OCI-LY7 (cell line): ENCODE data around the gene CD163. TPM values are rescaled to one million over a fixed set of nuclear protein-coding genes. Genes with fewer than 3 reads are reported as not detected.

Source experiments
- BruUV-seq: library from RNA; stranded (reverse); fragments of 400-500 nt; replicated peaks from 2 replicates; lab custom pipeline; 2021; lab: Mats Ljungman, UMichigan
- CTCF ChIA-PET: fragments of 300-600 bp; sonication (Branson Sonifier 250); formaldehyde crosslinking; loops from one replicate; lab custom pipeline; 2022; ENCODE audit warnings: antibody characterized with exemption; ENCODE audit not compliant: unreplicated experiment; lab: Charles Lee
- POLR2A ChIA-PET: fragments of 300-600 bp; sonication (Branson Sonifier 250); formaldehyde crosslinking; loops from one replicate; lab custom pipeline; 2022; ENCODE audit warnings: antibody characterized with exemption; lab: Charles Lee
- DNase-seq: peaks from one replicate; pipeline ENCODE4 v3.0.0-alpha.2; 2015; ENCODE audit warnings: low spot score
- H2AFZ ChIP-seq: fragments of 200-600 bp; sonication (generic), shearing (Covaris generic); 2 replicates; pipeline ENCODE4 v1.6.1; 2014; ENCODE audit warnings: mild to moderate bottlenecking, antibody characterized with exemption, low read length, moderate library complexity
- H3K27ac ChIP-seq: fragments of 200-600 bp; sonication (generic); 2 replicates; pipeline ENCODE4 v1.5.1; 2014; ENCODE audit warnings: mixed run types, low read depth, mild to moderate bottlenecking, moderate library complexity, low read length, inconsistent platforms; ENCODE audit not compliant: poor library complexity, severe bottlenecking
- H3K36me3 ChIP-seq: fragments of 200-600 bp; sonication (generic); 2 replicates; pipeline ENCODE4 v1.6.1; 2014; ENCODE audit warnings: mild to moderate bottlenecking, antibody characterized with exemption, low read length, moderate library complexity, mixed read lengths; ENCODE audit not compliant: insufficient read depth
- H3K4me1 ChIP-seq: fragments of 200-600 bp; sonication (generic); 2 replicates; pipeline ENCODE4 v1.5.1; 2014; ENCODE audit warnings: mild to moderate bottlenecking, low read length; ENCODE audit not compliant: insufficient read depth, poor library complexity, severe bottlenecking
- H3K4me2 ChIP-seq: fragments of 200-600 bp; sonication (generic); 2 replicates; pipeline ENCODE4 v1.6.1; 2014; ENCODE audit warnings: mild to moderate bottlenecking, low read length
- H3K4me3 ChIP-seq: fragments of 200-600 bp; sonication (generic); 2 replicates; pipeline ENCODE4 v1.5.1; 2014; ENCODE audit warnings: mild to moderate bottlenecking, low read depth, low read length; ENCODE audit not compliant: poor library complexity, severe bottlenecking
- H3K79me2 ChIP-seq: fragments of 200-600 bp; sonication (generic); 2 replicates; pipeline ENCODE4 v1.6.1; 2016; ENCODE audit warnings: low read depth, mild to moderate bottlenecking, low read length, moderate library complexity, mixed read lengths; ENCODE audit not compliant: insufficient read depth
- H3K9me2 ChIP-seq: fragments of 200-600 bp; sonication (generic); 2 replicates; pipeline ENCODE4 v1.6.1; 2016; ENCODE audit warnings: mild to moderate bottlenecking, low read length, mixed read lengths; ENCODE audit not compliant: insufficient read depth
- H3K9me3 ChIP-seq: fragments of 200-600 bp; sonication (generic); 2 replicates; pipeline ENCODE4 v1.6.1; 2014; ENCODE audit warnings: mild to moderate bottlenecking, mixed run types, low read length, mixed read lengths
- H4K20me1 ChIP-seq: fragments of 200-600 bp; sonication (generic); 2 replicates; pipeline ENCODE4 v1.6.1; 2014; ENCODE audit warnings: mild to moderate bottlenecking, antibody characterized with exemption, low read length, moderate library complexity, mixed read lengths; ENCODE audit not compliant: insufficient read depth
- EZH2phosphoT487 ChIP-seq: fragments of 200-600 bp; sonication (generic); IDR thresholded peaks from 2 replicates; pipeline ENCODE4 v1.6.1; 2018; ENCODE audit warnings: low read depth, borderline replicate concordance, mild to moderate bottlenecking, mixed run types, antibody characterized with exemption, low read length, moderate library complexity, mixed read lengths
- intact Hi-C: fragments of 100-400 bp; cut with micrococcal nuclease; formaldehyde crosslinking; loops from one replicate; pipeline ENCODE4 v1.10.0; 2022; ENCODE audit not compliant: unreplicated experiment
- total RNA-seq, 2 experiments: library from RNA; depleted of rRNA in 1 of 2; stranded (reverse); fragments of >200 nt in 1 of 2; shearing (Covaris generic) in 1 of 2; gene quantifications; 2 replicates each; pipeline ENCODE4 v1.2.3, GENCODE V29; 2014 to 2022
- TF ChIP-seq, protein P1 (sequence below): fragments of 200-600 bp; sonication (generic); conservative IDR thresholded peaks from 2 replicates; pipeline ENCODE4 v1.5.1; 2014; ENCODE audit warnings: mild to moderate bottlenecking, antibody characterized with exemption, low read length, moderate library complexity, mixed read lengths

CD163 gene
- total RNA-seq, 2 experiments from 2014 or later: not detected

DNA sequence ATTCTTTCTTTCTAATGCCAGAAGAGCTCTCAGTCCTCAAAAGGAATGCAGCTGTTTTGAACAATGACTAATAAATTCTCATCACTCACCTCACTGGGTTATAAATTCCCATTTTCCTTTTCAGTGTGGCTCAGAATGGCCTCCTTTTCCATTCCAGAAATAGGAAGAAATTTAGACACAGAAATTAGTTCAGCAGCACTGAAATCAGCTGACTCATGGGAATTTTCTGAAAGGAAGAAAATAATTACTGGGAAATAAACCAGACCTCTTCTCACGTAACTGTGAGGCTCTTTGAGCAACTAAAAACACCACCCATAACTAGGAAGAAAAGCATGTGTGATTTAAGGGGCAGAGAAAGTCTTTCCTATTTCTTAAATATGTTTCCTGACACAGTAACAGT is 23.8 kb downstream of the CD163 start:
- Histone ChIP-seq H3K36me3 (no peaks in the 10 kb centered on the region), H3K9me3 (no peaks in the 10 kb centered on the region), H3K27ac (no peak overlapping the region), H4K20me1 (no peaks in the 10 kb centered on the region), H3K4me2 (no peak overlapping the region), H3K4me1 (no peaks in the 10 kb centered on the region), H3K79me2 (no peaks in the 10 kb centered on the region), H2AFZ (no peak overlapping the region), H3K4me3 (no peak overlapping the region), H3K9me2 (no peaks in the 10 kb centered on the region)
- ChIA-PET POLR2A (no interaction called here), CTCF (no interaction called here)
- intact Hi-C loops: no loop called here
- DNase-seq: no peak
- BruUV-seq: no TSS peak
- TF ChIP-seq, protein P1, sequence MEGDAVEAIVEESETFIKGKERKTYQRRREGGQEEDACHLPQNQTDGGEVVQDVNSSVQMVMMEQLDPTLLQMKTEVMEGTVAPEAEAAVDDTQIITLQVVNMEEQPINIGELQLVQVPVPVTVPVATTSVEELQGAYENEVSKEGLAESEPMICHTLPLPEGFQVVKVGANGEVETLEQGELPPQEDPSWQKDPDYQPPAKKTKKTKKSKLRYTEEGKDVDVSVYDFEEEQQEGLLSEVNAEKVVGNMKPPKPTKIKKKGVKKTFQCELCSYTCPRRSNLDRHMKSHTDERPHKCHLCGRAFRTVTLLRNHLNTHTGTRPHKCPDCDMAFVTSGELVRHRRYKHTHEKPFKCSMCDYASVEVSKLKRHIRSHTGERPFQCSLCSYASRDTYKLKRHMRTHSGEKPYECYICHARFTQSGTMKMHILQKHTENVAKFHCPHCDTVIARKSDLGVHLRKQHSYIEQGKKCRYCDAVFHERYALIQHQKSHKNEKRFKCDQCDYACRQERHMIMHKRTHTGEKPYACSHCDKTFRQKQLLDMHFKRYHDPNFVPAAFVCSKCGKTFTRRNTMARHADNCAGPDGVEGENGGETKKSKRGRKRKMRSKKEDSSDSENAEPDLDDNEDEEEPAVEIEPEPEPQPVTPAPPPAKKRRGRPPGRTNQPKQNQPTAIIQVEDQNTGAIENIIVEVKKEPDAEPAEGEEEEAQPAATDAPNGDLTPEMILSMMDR: no peak
- no peak for TF ChIP-seq EZH2phosphoT487

DNA sequence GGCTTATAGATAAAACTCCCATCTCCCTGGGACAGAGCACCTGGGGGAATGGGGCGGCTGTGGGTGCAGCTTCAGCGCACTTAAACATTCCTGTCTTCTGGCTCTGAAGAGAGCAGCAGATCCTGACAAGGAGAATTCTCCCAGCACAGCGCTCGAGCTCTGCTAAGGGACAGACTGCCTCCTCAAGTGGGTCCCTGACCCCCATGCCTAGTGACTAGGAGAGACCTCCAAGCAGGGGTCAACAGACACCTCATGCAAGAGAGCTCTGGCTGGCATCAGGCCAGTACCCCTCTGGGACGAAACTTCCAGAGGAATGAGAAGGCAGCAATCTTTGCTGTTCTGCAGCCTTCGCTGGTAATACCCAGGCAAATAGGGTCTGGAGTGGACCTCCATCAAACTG is 31.5 kb downstream of the CD163 start:
- no peak overlapping the region for H3K27ac ChIP-seq
- H3K79me2 ChIP-seq: no peaks in the 10 kb centered on the region
- no peak overlapping the region for H3K4me2 ChIP-seq
- BruUV-seq: no TSS peak
- no peaks in the 10 kb centered on the region for H4K20me1 ChIP-seq
- no peaks in the 10 kb centered on the region for H3K4me1 ChIP-seq
- POLR2A ChIA-PET: interaction anchor here (0.7 kb wide), 1 partner anchor 317 kb away, joined by 3 read pairs; no protein-coding TSS in a partner anchor
- H3K9me2 ChIP-seq: no peaks in the 10 kb centered on the region
- TF ChIP-seq EZH2phosphoT487: no peak
- TF ChIP-seq, protein P1: no peak
- CTCF ChIA-PET: no interaction called here
- DNase-seq: no peak
- H3K36me3 ChIP-seq: no peaks in the 10 kb centered on the region
- no peak overlapping the region for H2AFZ ChIP-seq
- no peaks in the 10 kb centered on the region for H3K9me3 ChIP-seq
- intact Hi-C loops: no loop called here
- no peak overlapping the region for H3K4me3 ChIP-seq

DNA sequence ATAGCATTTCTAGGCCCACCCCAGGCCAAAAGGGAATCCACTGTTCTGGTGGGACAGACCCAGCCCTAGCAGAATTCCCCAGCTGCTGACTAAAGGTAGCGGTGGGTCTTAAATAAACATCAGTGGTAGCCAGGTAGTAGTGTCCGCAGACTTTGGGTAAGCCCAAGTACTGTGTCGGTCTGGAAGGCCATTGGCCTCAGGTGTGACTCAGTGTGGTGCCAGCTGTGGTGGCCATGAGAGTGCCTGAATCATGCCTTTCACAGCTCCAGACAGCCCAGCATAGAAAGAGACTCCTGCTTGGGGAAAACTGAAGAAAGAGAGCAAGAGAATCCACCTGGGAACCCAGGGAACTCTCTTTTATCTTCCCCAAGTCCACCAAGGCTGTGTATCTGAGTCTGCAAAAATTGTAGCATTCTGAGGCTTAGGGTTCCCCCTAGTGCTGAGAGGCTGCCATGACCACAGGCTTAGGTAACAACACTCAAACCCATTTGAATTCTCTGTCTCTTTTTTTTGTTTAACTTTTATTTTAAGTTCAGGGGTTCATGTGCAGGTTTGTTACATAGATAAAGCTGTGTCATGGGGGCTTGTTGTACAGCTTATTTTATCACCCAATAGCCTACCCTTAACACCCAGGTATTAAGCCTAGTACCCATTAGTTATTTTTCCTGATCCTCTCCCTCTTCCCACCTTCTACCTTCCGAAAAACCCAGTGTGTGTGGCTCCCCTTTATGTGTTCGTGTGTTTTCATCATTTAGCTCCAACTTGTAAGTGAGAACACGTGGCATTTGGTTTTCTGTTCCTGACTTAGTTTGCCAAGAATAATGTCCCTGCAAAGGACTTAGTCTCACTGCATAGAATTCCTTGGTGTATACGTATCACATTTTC is 43.0 kb downstream of the CD163 start:
- Histone ChIP-seq H3K36me3 (no peaks in the 10 kb centered on the region), H3K4me2 (no peak overlapping the region), H3K27ac (no peak overlapping the region), H4K20me1 (no peaks in the 10 kb centered on the region), H3K4me1 (no peaks in the 10 kb centered on the region), H3K9me2 (no peaks in the 10 kb centered on the region), H3K4me3 (no peak overlapping the region), H2AFZ (no peak overlapping the region), H3K9me3 (no peaks in the 10 kb centered on the region), H3K79me2 (no peaks in the 10 kb centered on the region)
- TF ChIP-seq EZH2phosphoT487: no peak
- TF ChIP-seq, protein P1: peak; percentile 85
- intact Hi-C loops: loop anchor here (1.0 to 5.0 kb wide), 3 partner anchors 178 to 318 kb away; no protein-coding TSS in a partner anchor
- POLR2A ChIA-PET: interaction anchor here (0.5 kb wide), 1 partner anchor 1370 kb away, joined by 3 read pairs; no protein-coding TSS in a partner anchor
- peak; percentile 54 for DNase-seq
- CTCF ChIA-PET: no interaction called here
- BruUV-seq: no TSS peak
